Thyroid gland (tissue), 4 donors: Measurements from ENCODE around the gene MAGIX.

Source experiments
- POLR2A ChIP-seq, 2 donors: fragments of 450-650 bp; IDR thresholded peaks; one replicate each; pipeline ENCODE4 v1.6.1; 2017; ENCODE audit warnings: antibody characterized with exemption in 2 of 2, mild to moderate bottlenecking in 2 of 2, moderate library complexity in 1 of 2
- TF ChIP-seq, protein P1 (sequence below), 6 experiments: fragments of 200-600 bp in 3 of 6; fragments of 450-650 bp in 3 of 6; sonication (generic) in 3 of 6; IDR thresholded peaks; one replicate each; pipeline ENCODE4 v1.5.1; 2016 to 2019; ENCODE audit warnings: antibody characterized with exemption in 6 of 6, mild to moderate bottlenecking in 2 of 6, inconsistent platforms in 1 of 6, moderate library complexity in 1 of 6

DNA sequence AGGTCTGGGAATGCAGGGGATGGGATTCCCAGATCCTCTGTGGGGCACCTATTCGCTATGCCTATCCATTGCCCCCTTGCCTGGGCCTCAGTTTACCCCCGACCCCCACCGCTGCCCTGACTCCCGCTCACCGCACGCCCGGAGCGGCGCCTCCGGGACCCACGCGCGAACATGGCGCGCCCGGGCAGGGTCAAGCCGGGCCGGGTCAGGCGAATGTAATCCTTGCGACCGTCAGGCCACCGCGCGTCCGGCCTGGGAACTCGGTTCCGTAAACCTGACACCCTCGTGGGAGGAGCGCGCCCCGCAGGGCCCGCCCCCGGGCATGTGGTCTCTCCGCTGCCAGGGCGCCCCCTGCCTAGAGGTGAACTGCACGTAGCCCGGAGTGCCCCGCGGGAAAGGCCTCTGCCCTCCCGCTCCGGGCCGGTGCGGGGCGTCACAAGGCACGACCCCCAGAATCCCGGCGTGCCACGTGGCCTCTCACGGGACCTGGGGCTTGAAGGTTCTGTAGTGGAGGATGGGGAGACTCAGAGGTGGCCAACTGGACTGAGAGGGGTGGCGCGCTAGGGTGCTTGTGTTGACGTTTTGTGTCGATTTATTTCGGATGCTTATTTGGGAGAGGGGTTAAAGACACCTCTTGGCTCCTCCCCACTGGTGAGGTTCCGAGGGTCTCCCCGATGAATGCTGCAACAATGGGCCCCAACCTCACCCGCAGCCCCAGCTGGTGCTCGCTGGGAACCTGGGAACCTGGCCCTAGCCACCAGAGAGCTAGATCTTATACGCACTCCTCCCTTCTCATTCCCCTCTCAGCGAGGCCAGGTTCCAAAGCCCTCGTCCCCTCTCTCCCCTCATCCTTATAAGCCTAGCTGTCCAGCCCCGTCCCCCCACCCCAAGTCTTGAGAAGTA lies 23.8 kb downstream of the MAGIX start, which contains the start of gene PRICKLE3:
- TF ChIP-seq, protein P1, sequence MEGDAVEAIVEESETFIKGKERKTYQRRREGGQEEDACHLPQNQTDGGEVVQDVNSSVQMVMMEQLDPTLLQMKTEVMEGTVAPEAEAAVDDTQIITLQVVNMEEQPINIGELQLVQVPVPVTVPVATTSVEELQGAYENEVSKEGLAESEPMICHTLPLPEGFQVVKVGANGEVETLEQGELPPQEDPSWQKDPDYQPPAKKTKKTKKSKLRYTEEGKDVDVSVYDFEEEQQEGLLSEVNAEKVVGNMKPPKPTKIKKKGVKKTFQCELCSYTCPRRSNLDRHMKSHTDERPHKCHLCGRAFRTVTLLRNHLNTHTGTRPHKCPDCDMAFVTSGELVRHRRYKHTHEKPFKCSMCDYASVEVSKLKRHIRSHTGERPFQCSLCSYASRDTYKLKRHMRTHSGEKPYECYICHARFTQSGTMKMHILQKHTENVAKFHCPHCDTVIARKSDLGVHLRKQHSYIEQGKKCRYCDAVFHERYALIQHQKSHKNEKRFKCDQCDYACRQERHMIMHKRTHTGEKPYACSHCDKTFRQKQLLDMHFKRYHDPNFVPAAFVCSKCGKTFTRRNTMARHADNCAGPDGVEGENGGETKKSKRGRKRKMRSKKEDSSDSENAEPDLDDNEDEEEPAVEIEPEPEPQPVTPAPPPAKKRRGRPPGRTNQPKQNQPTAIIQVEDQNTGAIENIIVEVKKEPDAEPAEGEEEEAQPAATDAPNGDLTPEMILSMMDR (IDR thresholded peaks at IDR 0.05) = peak in 3 of 6 experiments; percentile 23 to 46 (median 23)
- TF ChIP-seq POLR2A (IDR thresholded peaks at IDR 0.05) = peak in 1 of 2 donors; percentile 78
